Stomach (tissue), 4 donors: Measurements from ENCODE around the gene ATP6V0A4.

Experiments used
- CTCF ChIP-seq, 7 experiments: fragments of 450-650 bp in 4 of 7; fragments of 200-600 bp in 3 of 7; sonication (generic) in 3 of 7; IDR thresholded peaks; one replicate each; pipeline ENCODE4 v1.5.1; 2016 to 2019; ENCODE audit warnings: antibody characterized with exemption in 7 of 7, control low read depth in 2 of 7, mild to moderate bottlenecking in 1 of 7
- POLR2A ChIP-seq, 4 donors: fragments of 450-650 bp; IDR thresholded peaks; one replicate each; pipeline ENCODE4 v1.6.1; 2016; ENCODE audit warnings: antibody characterized with exemption in 4 of 4, control low read depth in 2 of 4, mild to moderate bottlenecking in 1 of 4, moderate library complexity in 1 of 4
- POLR2AphosphoS5 ChIP-seq, 3 donors: sonication (generic); formaldehyde crosslinking; IDR thresholded peaks; one replicate each; pipeline ENCODE4 v1.6.1; 2016; ENCODE audit warnings: antibody characterized with exemption in 3 of 3

- TF ChIP-seq POLR2A (IDR thresholded peaks at IDR 0.05) (no peak), CTCF (IDR thresholded peaks at IDR 0.05) (no peak), POLR2AphosphoS5 (IDR thresholded peaks at IDR 0.05) (no peak)
Measured at GRCh38 chr7:138656952-138657351, 141.0 kb downstream of the ATP6V0A4 start.
